HG03378 (cell line): ENCODE data around the gene CBFA2T2.
"Not testable (repeated sequence)": the region's sequence is repeated elsewhere in the genome, so short reads cannot be mapped to it uniquely, and the experiment has no call there.

Source experiments
- ATAC-seq: cut with Tn5 transposase; IDR thresholded peaks from one replicate; pipeline ENCODE4 v1.9.1; 2021; ENCODE audit warnings: mild to moderate bottlenecking, moderate library complexity; ENCODE audit not compliant: unreplicated experiment

The CBFA2T2 gene

DNA sequence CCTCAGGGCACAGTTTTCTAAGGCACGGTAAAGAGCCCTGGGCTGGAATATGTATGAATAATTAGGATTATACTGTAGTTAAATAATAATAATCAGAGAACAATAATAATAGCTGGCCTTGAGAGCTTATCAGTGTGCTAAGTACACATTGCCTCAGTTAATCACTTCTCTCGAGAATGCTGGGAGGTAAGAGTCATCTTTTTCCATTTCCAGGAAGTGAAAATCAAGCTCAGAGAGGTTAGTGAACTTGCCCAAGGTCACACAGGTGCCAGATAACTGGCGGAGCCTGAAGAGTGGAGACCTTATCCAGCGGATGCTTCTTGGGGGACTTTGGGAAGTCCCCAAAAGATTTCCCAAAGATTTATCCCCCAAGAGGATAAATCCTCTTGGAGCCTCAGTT lies 19.4 kb upstream of the CBFA2T2 start:
- ATAC-seq, result no peak

DNA sequence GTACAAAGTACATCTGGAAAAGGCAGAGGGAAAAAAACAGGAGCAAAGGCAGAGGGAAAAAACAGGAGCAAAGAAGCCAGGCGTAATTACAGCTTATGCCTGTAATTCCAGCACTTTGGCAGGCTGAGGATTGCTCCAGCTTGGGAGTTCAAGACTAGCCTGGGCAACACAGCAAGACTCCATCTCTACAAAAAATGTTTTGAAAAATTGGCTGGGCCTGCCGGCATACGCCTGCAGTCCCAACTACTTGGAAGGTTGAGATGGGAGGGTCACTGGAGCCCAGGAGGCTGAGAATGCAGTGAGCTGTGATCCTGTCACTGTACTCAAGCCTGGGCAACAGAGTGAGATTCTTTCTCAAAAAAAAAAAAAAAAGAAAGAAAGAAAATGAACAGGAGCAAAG lies 19.0 kb upstream of the CBFA2T2 start:
- no peak for ATAC-seq

DNA sequence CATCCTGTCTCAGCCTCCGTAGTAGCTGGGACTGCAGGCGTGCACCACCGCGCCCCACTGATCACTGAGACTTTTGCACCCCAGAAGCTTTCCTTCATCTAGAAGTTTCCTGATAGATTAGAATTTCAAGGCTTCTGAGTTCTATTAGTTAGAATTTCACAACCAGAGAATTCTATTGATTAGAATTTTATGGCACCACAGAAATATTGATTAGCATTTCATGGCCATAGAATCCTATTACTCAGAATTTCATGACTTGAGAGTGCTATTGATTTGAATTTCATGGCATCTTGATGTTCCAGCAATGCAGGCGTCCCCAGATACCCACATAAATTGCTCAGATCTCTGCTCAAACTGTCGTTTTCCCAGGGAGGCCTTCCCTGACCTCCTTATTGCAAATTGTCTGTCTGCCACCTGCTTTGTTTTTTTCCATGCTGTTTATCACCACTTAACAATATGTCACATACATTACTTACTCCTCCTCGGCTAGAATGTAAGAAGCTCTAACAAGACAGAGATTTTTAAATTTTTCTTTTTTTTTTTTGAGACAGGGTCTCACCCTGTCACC lies 16.9 kb upstream of the CBFA2T2 start:
- ATAC-seq, result no peak

DNA sequence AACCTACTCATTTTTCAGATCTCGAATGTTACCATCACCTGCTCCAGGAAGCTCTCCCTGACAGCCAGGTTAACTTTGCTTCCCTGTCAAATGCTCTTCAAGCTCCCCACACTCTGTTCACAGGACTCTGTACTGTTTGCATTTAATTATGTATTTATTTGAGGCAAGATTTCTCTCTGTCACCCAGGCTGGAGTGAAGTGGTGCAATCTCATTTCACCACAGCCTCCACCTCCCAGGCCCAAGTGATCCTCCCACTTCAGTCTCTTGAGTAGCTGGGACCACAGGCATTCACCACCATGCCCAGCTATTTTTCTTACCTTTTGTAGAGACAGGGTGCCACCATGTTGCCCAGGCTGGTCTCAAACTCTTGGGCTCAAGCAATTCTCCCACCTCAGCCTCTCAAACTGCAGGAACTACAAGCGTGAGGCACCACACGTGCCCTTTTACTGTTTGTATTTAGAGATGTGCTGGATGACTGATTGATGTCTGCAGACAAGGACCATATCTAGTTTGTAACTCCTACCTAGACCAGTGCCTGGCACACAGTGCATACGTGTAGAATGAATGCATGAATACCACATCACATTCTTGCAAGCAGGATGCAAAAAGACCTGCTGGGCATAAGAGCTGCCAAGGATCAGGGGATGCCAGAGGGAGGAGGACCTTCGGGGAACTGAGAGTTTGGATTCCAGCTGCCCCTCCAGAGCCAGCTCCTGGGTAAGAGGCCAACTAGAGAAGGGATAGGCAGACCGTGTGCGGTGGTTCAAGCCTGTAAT lies 15.6 kb upstream of the CBFA2T2 start:
- ATAC-seq, result no peak

DNA sequence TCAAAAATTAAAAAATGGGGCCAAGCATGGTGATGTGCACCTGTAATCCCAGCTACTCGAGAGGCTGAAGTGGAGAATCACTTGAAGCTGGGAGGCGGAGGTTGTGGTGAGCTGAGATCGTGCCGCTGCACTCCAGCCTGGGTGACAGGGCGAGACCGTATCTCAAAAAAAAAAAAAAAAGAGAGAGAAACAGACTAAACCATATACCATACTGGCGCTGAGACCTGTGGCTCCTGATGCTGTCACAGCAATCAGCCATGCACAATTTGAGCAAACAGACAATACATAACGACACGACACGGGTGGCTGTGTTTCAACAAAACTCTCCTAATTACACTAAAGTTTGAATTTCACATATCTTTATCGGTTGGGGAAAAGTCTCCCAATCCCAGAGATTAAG lies 14.9 kb upstream of the CBFA2T2 start:
- no peak for ATAC-seq

DNA sequence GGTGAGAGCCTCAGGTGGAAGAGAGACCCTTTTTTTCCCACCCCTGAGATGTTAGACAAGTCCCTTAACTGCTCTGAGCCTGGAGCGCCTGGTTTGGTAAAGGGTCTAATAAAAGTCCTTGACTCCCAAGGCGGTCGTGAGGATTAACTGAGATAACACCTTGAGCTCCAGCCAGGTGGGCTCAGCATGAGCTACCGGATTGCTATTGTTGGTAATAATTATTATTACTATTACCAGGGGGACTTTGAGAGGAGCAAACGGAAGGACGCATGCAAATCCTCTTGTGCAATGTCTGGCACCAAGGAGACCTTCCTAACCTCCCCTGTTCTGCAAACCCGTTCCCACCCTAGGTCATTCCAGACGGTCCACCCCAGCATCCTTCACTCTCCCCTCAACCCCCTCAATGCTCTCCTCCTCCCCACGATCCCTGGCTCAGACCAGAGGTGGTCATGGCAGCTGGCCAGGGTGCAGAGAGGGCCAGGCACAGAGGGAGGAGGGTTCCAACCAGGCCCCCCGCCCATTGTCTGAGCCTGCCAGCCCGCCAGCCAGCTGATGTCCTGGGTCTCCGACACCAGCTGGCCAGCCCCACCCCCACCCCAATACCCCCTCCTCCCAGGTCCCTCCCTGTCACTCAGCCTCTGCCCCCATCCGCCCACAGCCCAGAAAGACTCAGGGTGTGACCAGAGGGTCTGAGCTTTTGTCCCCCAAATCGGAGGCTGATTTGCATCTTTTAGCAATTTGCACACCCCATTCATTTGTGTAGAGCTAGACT lies 14.3 kb upstream of the CBFA2T2 start:
- ATAC-seq, result no peak

DNA sequence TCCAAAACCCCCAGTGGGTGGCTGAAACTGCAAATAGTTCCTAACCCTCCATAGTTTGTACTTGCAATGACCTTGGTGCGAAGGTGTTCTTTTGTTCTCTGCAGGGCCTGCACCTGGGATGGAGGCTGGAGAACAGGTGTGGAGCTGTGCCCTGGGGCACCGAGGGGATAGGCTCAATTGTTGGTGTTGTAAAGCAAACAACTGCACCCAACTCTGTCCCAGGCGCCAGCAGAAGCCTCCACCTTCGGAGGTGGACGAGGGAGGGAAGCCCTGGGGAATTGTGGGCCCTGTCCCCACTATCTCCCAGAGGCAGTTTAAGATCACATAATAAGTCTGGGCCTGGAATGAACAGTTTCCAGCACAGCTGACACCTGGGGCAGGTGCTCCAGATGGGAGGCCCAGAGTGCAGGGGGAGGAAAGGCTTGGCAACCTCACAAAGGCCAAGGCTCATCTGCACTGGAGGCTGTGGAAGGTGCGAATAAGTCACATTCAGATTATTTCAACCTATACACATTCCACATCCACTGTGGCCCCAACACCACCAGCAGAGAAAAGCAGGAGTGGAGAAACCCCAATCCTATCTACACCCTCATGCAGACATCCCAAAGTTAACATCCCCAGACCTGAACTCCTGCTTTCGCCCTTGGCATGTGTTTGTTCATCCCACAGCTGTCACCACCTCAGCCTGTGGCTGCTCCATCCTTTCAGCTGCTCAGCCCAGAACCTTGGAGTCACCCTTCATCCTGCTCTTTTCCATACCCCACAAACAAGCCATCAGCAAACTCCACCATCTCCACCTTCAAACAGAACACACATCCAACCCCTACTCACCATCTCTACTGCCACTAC lies 12.3 kb upstream of the CBFA2T2 start:
- ATAC-seq, result no peak

DNA sequence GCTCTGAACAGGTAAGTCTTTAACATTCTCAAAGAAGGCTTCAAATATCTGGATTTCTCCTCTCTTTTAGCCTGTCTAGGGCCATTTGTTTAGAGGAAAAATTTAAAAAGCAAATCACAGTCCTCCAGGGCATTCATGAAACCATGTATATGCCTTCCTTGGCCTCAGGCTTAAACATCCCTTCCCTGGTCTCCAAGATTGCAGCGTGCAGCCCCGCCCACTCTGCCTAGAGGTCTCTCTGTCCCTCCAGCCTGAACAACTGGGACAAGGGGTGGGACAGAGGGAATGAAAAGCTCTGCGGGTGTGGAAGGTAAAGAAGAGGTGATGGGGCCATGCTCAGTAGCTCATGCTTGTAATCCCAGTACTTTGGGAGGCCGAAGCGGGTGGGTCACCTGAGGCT lies 9.8 kb upstream of the CBFA2T2 start:
- ATAC-seq, result no peak

DNA sequence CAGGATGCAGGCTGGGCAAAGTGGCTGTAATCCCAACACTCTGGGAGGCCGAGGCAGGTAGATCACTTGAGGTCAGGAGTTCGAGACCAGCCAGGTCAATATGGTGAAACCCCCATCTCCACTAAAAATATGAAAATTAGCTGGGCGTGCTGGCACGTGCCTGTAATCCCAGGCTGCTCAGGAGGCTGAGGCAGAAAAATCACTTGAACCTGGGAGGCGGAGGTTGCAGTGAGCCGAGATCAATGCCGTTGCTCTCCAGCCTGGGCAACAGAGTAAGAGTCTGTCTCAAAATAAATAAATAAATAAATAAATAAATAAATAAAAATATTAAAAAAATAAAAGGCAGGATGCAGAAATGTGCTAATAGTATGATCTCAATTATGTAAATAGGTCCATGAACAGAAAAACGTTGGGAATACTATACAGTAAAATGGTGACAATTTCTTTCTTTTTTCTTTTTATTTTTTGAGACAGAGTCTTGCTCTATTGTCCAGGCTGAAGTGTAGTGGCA lies 8.4 kb upstream of the CBFA2T2 start:
- no peak for ATAC-seq

DNA sequence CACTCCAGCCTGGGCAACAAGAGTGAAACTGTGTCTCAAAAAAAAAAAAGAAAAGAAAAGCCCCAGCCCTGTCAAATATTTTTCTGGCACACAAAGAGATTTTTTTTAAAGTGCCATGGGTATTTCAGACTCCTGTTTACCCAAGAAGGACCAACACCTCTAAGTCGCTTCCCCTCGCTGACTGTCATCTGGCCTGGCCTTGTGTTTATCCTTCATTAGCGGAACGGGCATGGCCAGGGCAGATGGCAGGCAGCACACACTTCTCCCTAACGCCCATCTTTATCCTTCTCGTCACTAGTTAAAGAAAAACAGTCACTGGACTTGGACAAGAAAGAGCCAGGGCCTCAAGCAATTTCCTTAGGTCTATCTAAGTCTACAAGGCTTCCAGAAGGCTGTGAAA lies 7.3 kb upstream of the CBFA2T2 start:
- no peak for ATAC-seq

DNA sequence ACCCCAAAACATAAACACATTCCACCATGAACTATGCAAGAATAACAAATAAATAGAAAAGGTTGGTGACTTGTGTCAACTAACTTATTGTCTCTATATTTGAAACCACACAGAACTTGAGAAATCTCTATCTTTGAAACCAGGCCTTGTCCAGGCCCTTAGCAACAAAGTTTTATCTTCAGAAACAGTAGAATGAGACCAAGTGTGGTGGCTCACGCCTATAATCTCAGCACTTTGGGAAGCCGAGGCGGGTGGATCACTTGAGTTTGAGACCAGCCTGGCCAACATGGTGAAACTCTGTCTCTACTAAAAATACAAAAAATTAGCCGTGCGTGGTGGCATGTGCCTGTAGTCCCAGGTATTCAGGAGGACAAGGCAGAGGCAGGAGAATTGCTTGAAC lies 6.7 kb upstream of the CBFA2T2 start:
- ATAC-seq, result not testable (repeated sequence)

DNA sequence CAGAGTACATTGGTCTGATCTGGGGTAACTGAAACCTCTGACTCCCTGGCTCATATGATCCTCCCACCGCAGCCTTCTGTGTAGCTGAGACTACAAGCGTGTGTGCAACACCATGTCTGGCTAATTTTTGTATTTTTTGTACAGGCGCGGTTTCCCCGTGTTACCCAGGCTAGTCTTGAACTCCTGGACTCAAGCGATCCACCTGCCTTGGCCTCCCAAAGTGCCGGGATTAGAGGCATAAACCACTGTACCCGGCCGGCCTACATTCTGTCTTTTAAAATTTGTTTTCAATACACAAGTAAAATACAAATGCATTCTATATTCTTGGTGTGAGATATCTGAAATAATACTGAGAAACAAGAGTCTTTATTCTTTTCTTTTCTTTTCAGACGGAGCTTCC lies 1.7 kb upstream of the CBFA2T2 start:
- no peak for ATAC-seq

DNA sequence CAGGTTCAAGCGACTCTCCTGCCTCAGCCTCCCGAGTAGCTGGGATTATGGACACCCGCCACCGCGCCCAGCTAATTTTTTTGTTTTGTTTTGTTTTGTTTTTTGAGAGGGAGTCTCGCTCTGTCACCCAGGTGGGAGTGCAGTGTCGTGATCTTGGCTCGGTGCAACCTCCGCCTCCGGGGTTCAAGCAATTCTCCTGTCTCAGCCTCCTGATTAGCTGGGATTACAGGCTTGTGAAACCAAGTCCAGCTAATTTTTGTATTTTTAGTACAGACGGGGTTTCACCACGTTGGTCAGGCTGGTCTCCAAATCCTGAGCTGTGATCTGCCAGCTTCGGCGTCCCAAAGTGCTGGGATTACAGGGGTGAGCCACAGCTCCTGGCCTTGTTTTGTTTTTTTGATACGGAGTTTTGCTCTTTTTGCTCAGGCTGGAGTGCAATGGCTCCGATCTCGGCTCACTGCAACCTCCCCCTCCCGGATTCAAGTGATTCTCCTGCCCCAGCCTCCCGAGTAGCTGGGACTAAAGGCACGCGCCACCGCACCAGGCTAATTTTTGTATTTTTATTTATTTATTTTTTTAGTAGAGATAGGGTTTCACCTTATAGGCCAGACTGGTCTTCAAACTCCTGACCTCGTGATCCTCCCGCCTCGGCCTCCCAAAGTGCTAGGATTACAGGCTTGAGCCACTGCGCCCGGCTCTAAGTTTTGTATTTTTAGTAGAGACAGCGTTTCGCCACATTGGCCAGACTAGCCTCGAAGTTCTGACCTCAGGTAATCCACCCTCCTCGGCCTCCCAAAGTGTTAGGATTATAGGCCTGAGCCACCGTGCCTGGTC lies 1.0 kb upstream of the CBFA2T2 start:
- not testable (repeated sequence) for ATAC-seq

DNA sequence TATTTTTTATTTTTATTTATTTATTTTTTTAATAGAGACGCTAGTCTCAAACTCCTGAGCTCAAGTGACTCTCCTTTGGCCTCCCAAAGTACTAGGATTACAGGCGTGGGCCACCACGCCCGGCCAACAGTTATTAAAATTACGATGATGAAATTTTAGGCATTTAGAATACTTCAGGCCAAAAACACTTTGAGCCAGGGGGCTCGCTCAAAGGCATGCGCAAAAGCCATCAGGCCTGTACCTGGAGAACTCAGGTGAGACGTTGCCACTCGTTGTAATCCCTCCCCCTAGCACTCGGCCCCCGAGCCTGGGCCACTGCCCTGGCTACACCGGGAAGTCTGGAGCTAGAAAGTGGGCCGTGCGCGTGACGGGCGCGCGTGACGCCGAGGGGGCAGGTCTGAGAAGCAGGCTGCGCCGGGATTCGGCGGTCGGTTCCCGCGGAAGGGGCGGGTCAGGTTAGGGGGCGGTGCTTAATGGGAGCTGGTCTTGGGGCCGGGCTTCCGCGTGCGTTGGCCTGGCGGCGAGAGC lies 337 bp upstream of the CBFA2T2 start:
- ATAC-seq, result peak; percentile 87

DNA sequence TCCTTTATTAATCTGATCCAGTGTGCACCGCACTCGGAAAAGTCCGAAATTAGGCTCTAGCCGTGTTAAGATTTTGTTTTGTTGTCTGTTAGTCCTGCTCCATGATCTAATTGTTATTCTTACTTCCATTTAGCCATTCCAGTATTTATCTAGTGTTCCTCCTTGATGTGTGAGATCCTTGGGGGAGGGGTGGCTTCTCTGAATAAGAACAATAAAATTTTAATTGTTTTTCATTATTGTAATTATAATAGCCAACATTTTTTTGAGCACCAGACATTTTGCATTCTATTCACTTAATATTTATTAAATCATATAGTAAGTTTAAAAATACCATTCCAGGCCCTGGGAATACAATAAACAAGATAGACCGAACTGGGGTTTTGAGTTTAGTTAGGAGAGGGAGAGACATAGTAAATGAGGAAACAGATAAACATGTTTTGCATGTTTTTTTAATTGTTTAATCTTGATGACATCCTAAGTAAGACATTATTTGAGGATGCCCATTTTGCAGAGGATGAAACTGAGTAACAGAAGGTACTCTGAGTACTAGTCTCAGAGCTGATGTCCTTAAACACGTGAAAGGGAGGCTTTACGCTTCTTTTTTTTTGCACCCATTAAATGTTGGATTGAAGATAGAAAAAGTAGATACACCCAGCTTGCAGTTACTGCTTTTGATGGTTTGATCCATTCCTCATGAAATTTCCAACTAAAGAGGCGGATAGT lies 1.2 kb downstream of the CBFA2T2 start:
- no peak for ATAC-seq

DNA sequence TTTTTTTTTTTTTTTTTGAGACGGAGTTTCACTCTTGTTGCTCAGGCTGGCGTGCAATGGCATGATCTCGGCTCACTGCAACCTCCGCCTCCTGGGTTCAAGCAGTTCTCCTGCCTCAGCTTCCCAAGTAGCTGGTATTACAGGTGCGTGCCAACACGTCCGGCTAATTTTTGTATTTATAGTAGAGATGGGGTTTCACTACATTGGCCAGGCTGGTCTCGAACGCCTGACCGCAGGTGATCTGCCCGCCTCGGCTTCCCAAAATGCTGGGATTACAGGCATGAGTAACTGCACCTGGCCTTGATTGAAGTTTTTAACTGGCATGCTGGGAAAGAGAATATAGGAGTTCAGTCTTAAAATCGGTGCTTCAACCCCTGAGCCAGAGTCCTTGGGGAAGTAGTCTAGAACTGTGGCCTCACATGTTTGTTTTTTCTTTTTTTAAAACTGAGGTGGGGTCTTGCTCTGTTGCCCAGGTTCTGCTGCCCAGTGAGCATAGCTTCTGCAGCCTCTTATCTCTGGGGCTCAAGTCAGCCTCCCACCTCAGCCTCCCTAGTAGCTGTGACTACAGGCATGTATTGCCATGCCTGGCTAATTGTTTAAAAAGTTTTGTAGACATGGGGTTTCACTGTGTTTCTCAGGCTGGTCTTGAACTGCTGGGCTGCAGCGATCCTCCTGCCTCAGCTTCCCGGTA lies 3.3 kb downstream of the CBFA2T2 start:
- no peak for ATAC-seq

DNA sequence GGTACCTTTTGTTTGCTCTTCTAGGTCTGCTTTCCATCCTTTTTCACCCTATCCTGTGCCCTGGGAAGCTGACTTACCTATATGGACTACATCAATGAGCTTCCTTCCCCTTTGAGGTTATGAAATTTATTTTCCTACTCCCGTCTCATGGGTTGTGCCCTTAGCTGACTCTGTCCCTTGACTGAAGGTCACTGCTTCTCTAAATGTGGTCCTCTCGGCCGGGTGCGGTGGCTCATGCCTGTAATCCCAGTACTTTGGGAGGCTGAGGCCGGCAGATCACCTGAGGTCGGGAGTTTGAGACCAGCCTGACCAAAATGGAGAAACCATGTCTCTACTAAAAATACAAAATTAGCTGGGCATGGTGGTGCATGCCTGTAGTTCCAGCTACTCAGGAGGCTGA lies 6.9 kb downstream of the CBFA2T2 start:
- ATAC-seq, result not testable (repeated sequence)

DNA sequence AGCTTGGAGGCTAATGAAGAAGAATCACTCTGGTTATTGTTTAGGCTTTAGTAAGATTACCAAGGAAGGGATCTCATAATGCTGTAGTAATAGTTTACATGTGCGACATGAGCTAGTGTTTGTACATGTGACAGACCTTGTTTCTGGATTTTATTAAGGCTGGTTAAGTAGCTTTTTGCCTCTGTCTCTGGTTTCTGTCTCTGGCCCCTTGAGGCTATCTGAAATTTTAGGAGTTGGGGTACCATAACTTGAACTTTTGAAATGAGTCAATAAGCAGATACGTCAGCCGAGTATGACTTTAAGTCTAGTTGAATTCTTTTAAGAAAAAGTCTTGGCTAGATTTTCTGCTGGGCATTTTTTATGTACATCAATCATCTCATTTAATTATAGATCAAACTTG lies 9.5 kb downstream of the CBFA2T2 start:
- no peak for ATAC-seq

DNA sequence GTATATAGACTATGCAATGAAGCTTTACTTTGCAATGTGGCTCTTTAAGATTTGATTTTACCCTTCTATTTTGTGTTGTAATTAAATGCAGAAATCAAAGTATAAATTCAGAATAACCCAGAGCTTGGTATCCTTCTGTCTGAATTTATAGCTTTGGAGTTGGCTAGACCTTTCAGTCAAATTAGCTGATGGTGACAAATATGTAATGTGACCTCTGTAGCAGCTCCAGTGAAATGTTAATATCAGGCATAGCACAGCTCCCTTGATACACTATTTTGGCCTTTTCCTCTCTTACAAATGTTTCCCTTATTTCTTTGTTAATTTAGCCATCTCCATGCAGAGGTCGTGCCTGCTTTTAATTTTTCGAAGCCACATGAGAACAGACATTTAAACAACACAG lies 11.1 kb downstream of the CBFA2T2 start:
- ATAC-seq, result no peak
